Measurements from ENCODE around the gene SLC5A12.

SLC5A12 gene

GRCh38 chr11:26621132-26621531 lies 100.7 kb downstream of the SLC5A12 start:
- Histone ChIP-seq H3K36me3 (ENCODE audit: control insufficient read depth, insufficient read depth, low read length) (no peaks in the 10 kb centered on the region), H3K9ac (ENCODE audit: low read length) (no peak overlapping the region), H3K27ac (ENCODE audit: low read depth, low read length) (no peak overlapping the region), H3K4me1 (ENCODE audit: control insufficient read depth, insufficient read depth, low read length) (no peaks in the 10 kb centered on the region), H3K27me3 (ENCODE audit: control insufficient read depth, insufficient read depth, low read length) (no peaks in the 10 kb centered on the region), H3K4me3 (ENCODE audit: low read length) (no peak overlapping the region)

GRCh38 chr11:26620282-26621045 lies 101.4 kb downstream of the SLC5A12 start:
- H3K36me3 ChIP-seq (ENCODE audit: control insufficient read depth, insufficient read depth, low read length), result no peaks in the 10 kb centered on the region
- no peaks in the 10 kb centered on the region for H3K4me1 ChIP-seq (ENCODE audit: control insufficient read depth, insufficient read depth, low read length)
- no peak overlapping the region for H3K4me3 ChIP-seq (ENCODE audit: low read length)
- H3K27ac ChIP-seq (ENCODE audit: low read depth, low read length), result no peak overlapping the region
- H3K27me3 ChIP-seq (ENCODE audit: control insufficient read depth, insufficient read depth, low read length), result no peaks in the 10 kb centered on the region
- H3K9ac ChIP-seq (ENCODE audit: low read length), result no peak overlapping the region

- H3K36me3 ChIP-seq (ENCODE audit: control insufficient read depth, insufficient read depth, low read length), result no peaks in the 10 kb centered on the region
- no peaks in the 10 kb centered on the region for H3K27me3 ChIP-seq (ENCODE audit: control insufficient read depth, insufficient read depth, low read length)
- no peak overlapping the region for H3K4me3 ChIP-seq (ENCODE audit: low read length)
- H3K9ac ChIP-seq (ENCODE audit: low read length), result no peak overlapping the region
- no peak overlapping the region for H3K27ac ChIP-seq (ENCODE audit: low read depth, low read length)
- H3K4me1 ChIP-seq (ENCODE audit: control insufficient read depth, insufficient read depth, low read length), result no peaks in the 10 kb centered on the region
Measured at GRCh38 chr11:26618441-26618840, 103.4 kb downstream of the SLC5A12 start.

All from rectal smooth muscle tissue (tissue), 1 donor.